Right lobe of liver (tissue), 4 donors: ENCODE measurements around the gene MFAP4.

Experiments
- CTCF ChIP-seq, 4 donors: fragments of 200-600 bp in 3 of 4; fragments of 450-650 bp in 1 of 4; IDR thresholded peaks; one replicate each; pipeline versions ENCODE4 v1.5.1 to v1.8.0; 2016 to 2022; ENCODE audit warnings: antibody characterized with exemption in 4 of 4, mild to moderate bottlenecking in 2 of 4
- POLR2A ChIP-seq: fragments of 450-650 bp; IDR thresholded peaks from one replicate; pipeline ENCODE4 v1.6.1; 2017; ENCODE audit warnings: antibody characterized with exemption, mild to moderate bottlenecking
- donor health status: DM: no; HTN: no; CAD: no.
- donor health status: DM: no; HTN: no; CAD: no.
- donor health status: DM: no; HTN: yes; CAD: no.

- no peak for TF ChIP-seq CTCF (IDR thresholded peaks at IDR 0.05)
- TF ChIP-seq POLR2A: no peak
Observed at GRCh38 chr17:19375732-19376131, 11.3 kb downstream of the MFAP4 start.
